ENCODE results near the gene SLC30A7. TPM values are rescaled to one million over a fixed set of nuclear protein-coding genes. Genes with fewer than 3 reads are reported as not detected.

Gene SLC30A7
- polyA plus RNA-seq, 1 of the 3 experiments (the other 2 are of a cell fraction) = 4.0 TPM

- Histone ChIP-seq H3K9me2 (no peaks in the 10 kb centered on the region), H3K4me1 (ENCODE audit: control insufficient read depth in 1 of 2, insufficient read depth in 2 of 2, low read depth in 1 of 2, low read length in 1 of 2) (peaks cover 0 to 4% of the 10 kb centered on the region in 2 experiments; a peak in 3 of 4 replicates), H3K27me3 (ENCODE audit: insufficient read depth) (no peaks in the 10 kb centered on the region), H2AFZ (ENCODE audit: low read depth) (no peak overlapping the region), H3F3A (replicated peaks; ENCODE audit: insufficient read depth) (no peaks in the 10 kb centered on the region), H3K4me3 (ENCODE audit: low read depth in 2 of 2, low read length in 1 of 2) (no peak overlapping the region), H3K9ac (no peak overlapping the region), H3K9me3 (no peaks in the 10 kb centered on the region), H3K27ac (ENCODE audit: low read depth in 2 of 2, low read length in 1 of 2) (no peak overlapping the region), H3K79me2 (ENCODE audit: insufficient read depth) (no peaks in the 10 kb centered on the region), H3K4me2 (no peak overlapping the region), H3K36me3 (replicated peaks in 1 of 2; ENCODE audit: control insufficient read depth in 1 of 2, insufficient read depth in 2 of 2, low read length in 1 of 2) (no peaks in the 10 kb centered on the region), H4K20me1 (ENCODE audit: insufficient read depth) (no peaks in the 10 kb centered on the region)
- POLR2A ChIA-PET = no interaction called here
- DNase-seq = no peak
- no peak for TF ChIP-seq CHD2 (IDR thresholded peaks at IDR 0.05; ENCODE audit: low read length, partially characterized antibody)
- TF ChIP-seq, protein P1, sequence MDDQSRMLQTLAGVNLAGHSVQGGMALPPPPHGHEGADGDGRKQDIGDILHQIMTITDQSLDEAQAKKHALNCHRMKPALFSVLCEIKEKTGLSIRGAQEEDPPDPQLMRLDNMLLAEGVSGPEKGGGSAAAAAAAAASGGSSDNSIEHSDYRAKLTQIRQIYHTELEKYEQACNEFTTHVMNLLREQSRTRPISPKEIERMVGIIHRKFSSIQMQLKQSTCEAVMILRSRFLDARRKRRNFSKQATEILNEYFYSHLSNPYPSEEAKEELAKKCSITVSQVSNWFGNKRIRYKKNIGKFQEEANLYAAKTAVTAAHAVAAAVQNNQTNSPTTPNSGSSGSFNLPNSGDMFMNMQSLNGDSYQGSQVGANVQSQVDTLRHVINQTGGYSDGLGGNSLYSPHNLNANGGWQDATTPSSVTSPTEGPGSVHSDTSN (IDR thresholded peaks at IDR 0.05) = no peak
- WGBS (ENCODE audit: low lambda C conversion rate) = 93% methylated on average over 1 of the region's 1 CpG
- CTCF ChIA-PET = no interaction called here
These were observed 34.5 kb upstream of the SLC30A7 start for GRCh38 chr1:100861379-100861778.

DNA sequence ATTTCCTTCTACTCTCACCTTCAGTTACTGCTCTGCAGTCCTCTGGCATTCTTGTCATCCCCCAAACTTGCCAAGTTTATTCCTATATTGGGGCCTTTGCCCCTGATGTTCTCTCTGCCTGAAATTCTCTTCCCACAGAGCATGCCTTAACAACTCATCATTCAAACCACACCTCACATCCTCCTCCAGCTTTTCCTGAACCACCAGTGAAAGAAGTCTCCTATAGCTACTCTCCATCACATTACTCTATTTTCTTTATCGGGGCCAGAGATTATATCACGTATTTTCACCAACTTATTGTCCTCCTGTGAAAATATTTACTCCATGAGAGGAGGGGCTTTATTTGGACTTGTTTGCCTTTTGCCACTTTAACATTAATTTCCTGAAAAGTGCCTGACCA is 33.3 kb upstream of the SLC30A7 start:
- Histone ChIP-seq H2AFZ (ENCODE audit: low read depth) (no peak overlapping the region), H3K9me2 (no peaks in the 10 kb centered on the region), H3K36me3 (replicated peaks in 1 of 2; ENCODE audit: control insufficient read depth in 1 of 2, insufficient read depth in 2 of 2, low read length in 1 of 2) (no peaks in the 10 kb centered on the region), H3K27me3 (ENCODE audit: insufficient read depth) (no peaks in the 10 kb centered on the region), H3K27ac (ENCODE audit: low read depth in 2 of 2, low read length in 1 of 2) (no peak overlapping the region), H3K4me2 (no peak overlapping the region), H3K9ac (no peak overlapping the region), H3F3A (replicated peaks; ENCODE audit: insufficient read depth) (no peaks in the 10 kb centered on the region), H3K4me3 (ENCODE audit: low read depth in 2 of 2, low read length in 1 of 2) (no peak overlapping the region), H3K4me1 (ENCODE audit: control insufficient read depth in 1 of 2, insufficient read depth in 2 of 2, low read depth in 1 of 2, low read length in 1 of 2) (peaks cover 0 to 4% of the 10 kb centered on the region in 2 experiments; a peak in 3 of 4 replicates), H3K9me3 (no peaks in the 10 kb centered on the region), H3K79me2 (ENCODE audit: insufficient read depth) (no peaks in the 10 kb centered on the region), H4K20me1 (ENCODE audit: insufficient read depth) (no peaks in the 10 kb centered on the region)
- POLR2A ChIA-PET = no interaction called here
- CTCF ChIA-PET = interaction anchor here (0.9 to 4.2 kb wide), 4 partner anchors 324 to 407 kb away, joined by 3 to 33 read pairs (median 6); no protein-coding TSS in a partner anchor
- TF ChIP-seq SMC3 (IDR thresholded peaks at IDR 0.05; ENCODE audit: low read depth, low read length) = no peak
- TF ChIP-seq MXI1 (IDR thresholded peaks at IDR 0.05; ENCODE audit: low read depth, low read length) = no peak
- TF ChIP-seq NFIC (IDR thresholded peaks at IDR 0.05; ENCODE audit: borderline replicate concordance) = peak; percentile 18; the same call in 1 of the 2 replicates
- TF ChIP-seq MEF2A (IDR thresholded peaks at IDR 0.05; ENCODE audit: borderline replicate concordance, low read depth) = no peak
- DNase-seq = no peak
- 76% methylated on average over 2 of the region's 2 CpGs for WGBS (ENCODE audit: low lambda C conversion rate)

GRCh38 chr1:100866041-100866900 is 29.6 kb upstream of the SLC30A7 start:
- Histone ChIP-seq H2AFZ (ENCODE audit: low read depth) (peak overlapping the region; percentile 71), H3K4me2 (peak overlapping the region; percentile 20), H3K36me3 (replicated peaks in 1 of 2; ENCODE audit: control insufficient read depth in 1 of 2, insufficient read depth in 2 of 2, low read length in 1 of 2) (no peaks in the 10 kb centered on the region), H3K27me3 (ENCODE audit: insufficient read depth) (no peaks in the 10 kb centered on the region), H4K20me1 (ENCODE audit: insufficient read depth) (no peaks in the 10 kb centered on the region), H3K27ac (ENCODE audit: low read depth in 2 of 2, low read length in 1 of 2) (peak overlapping the region; percentile 16 to 43; a peak in 2 of 4 replicates), H3F3A (replicated peaks; ENCODE audit: insufficient read depth) (peaks cover 4% of the 10 kb centered on the region), H3K9me2 (no peaks in the 10 kb centered on the region), H3K4me1 (ENCODE audit: control insufficient read depth in 1 of 2, insufficient read depth in 2 of 2, low read depth in 1 of 2, low read length in 1 of 2) (peaks cover 0 to 4% of the 10 kb centered on the region in 2 experiments; a peak in 2 of 4 replicates), H3K4me3 (ENCODE audit: low read depth in 2 of 2, low read length in 1 of 2) (no peak overlapping the region), H3K9ac (no peak overlapping the region), H3K9me3 (no peaks in the 10 kb centered on the region), H3K79me2 (ENCODE audit: insufficient read depth) (no peaks in the 10 kb centered on the region)
- ChIA-PET CTCF (interaction anchor here (0.9 to 12.0 kb wide), 6 partner anchors 21 to 407 kb away, joined by 3 to 263 read pairs (median 4); no protein-coding TSS in a partner anchor), POLR2A (no interaction called here)
- WGBS (ENCODE audit: low lambda C conversion rate) = 36% methylated on average over 5 of the region's 5 CpGs
- peak; percentile 10 for DNase-seq
- TF ChIP-seq, protein P2, sequence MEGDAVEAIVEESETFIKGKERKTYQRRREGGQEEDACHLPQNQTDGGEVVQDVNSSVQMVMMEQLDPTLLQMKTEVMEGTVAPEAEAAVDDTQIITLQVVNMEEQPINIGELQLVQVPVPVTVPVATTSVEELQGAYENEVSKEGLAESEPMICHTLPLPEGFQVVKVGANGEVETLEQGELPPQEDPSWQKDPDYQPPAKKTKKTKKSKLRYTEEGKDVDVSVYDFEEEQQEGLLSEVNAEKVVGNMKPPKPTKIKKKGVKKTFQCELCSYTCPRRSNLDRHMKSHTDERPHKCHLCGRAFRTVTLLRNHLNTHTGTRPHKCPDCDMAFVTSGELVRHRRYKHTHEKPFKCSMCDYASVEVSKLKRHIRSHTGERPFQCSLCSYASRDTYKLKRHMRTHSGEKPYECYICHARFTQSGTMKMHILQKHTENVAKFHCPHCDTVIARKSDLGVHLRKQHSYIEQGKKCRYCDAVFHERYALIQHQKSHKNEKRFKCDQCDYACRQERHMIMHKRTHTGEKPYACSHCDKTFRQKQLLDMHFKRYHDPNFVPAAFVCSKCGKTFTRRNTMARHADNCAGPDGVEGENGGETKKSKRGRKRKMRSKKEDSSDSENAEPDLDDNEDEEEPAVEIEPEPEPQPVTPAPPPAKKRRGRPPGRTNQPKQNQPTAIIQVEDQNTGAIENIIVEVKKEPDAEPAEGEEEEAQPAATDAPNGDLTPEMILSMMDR (IDR thresholded peaks at IDR 0.05) = peak; percentile 79
- peak; percentile 70 for TF ChIP-seq SMC3 (IDR thresholded peaks at IDR 0.05; ENCODE audit: low read depth, low read length)
- TF ChIP-seq FOXJ3 (CRISPR knock-in tag; IDR thresholded peaks at IDR 0.05) = no peak
- no peak for TF ChIP-seq SIN3A (IDR thresholded peaks at IDR 0.05; ENCODE audit: borderline replicate concordance, low read depth, low read length)
- no peak for TF ChIP-seq NRF1 (IDR thresholded peaks at IDR 0.05; ENCODE audit: low read depth, low read length)
- no peak for TF ChIP-seq RFX5 (IDR thresholded peaks at IDR 0.05; ENCODE audit: low read length)
- no peak for TF ChIP-seq RXRA (IDR thresholded peaks at IDR 0.05; ENCODE audit: borderline replicate concordance, low read depth)
- no peak for TF ChIP-seq EZH2phosphoT487 (IDR thresholded peaks at IDR 0.05; ENCODE audit: borderline replicate concordance, low read depth)
- TF ChIP-seq TCF12 (IDR thresholded peaks at IDR 0.05) = 0 out of 2 replicates have a peak, but pooled peaks have one; percentile 3
- TF ChIP-seq TEAD4 (IDR thresholded peaks at IDR 0.05; ENCODE audit: borderline replicate concordance, insufficient read depth) = no peak
- TF ChIP-seq YY1 (IDR thresholded peaks at IDR 0.05; ENCODE audit: low read depth) = no peak
- TF ChIP-seq JUND (IDR thresholded peaks at IDR 0.05) = no peak
- TF ChIP-seq POLR2AphosphoS5 (IDR thresholded peaks at IDR 0.05; ENCODE audit: low read depth, low read length) = no peak
- TF ChIP-seq TAF1 (IDR thresholded peaks at IDR 0.05; ENCODE audit: borderline replicate concordance, low read depth, low read length) = no peak
- TF ChIP-seq FOXM1 (IDR thresholded peaks at IDR 0.05; ENCODE audit: low read depth) = no peak
- no peak for TF ChIP-seq CHD2 (IDR thresholded peaks at IDR 0.05; ENCODE audit: low read length, partially characterized antibody)
